Heart left ventricle (tissue), 16 donors: Measurements from ENCODE around the gene TMTC2. TPM values are rescaled to one million over a fixed set of nuclear protein-coding genes. Genes with fewer than 3 reads are reported as not detected.

ENCODE experiments used
- ATAC-seq, 4 donors: fragments of 200-7000 bp; cut with Tn5 transposase; one replicate each; pipeline ENCODE4 v1.9.1; 2020 to 2022; ENCODE audit warnings: moderate library complexity in 4 of 4, mild to moderate bottlenecking in 3 of 4, moderate number of reproducible peaks in 1 of 4
- DNase-seq, 5 donors: peaks; one replicate each; pipeline ENCODE4 v3.0.0-alpha.2; 2020
- H3K27ac ChIP-seq, 12 donors: fragments of 200-600 bp; sonication (generic) in 4 of 12; one replicate each; pipeline versions ENCODE4 v1.5.0 to v1.8.0; 2016 to 2022; ENCODE audit warnings: mild to moderate bottlenecking in 2 of 12
- H3K27me3 ChIP-seq, 9 donors: fragments of 200-600 bp; sonication (generic) in 2 of 9; one replicate each; pipeline versions ENCODE4 v1.5.1 to v1.8.0; 2016 to 2022; ENCODE audit warnings: mild to moderate bottlenecking in 3 of 9
- H3K36me3 ChIP-seq, 9 donors: fragments of 200-600 bp; sonication (generic) in 2 of 9; one replicate each; pipeline versions ENCODE4 v1.5.0 to v1.8.0; 2018 to 2022; ENCODE audit warnings: mild to moderate bottlenecking in 2 of 9
- H3K4me1 ChIP-seq, 12 donors: fragments of 200-600 bp; sonication (generic) in 4 of 12; one replicate each; pipeline versions ENCODE4 v1.5.0 to v1.8.0; 2016 to 2022; ENCODE audit warnings: mild to moderate bottlenecking in 3 of 12
- H3K4me3 ChIP-seq, 12 donors: fragments of 200-600 bp; sonication (generic) in 4 of 12; one replicate each; pipeline versions ENCODE4 v1.5.0 to v1.8.0; 2017 to 2022; ENCODE audit warnings: mild to moderate bottlenecking in 9 of 12, moderate library complexity in 4 of 12
- H3K9me3 ChIP-seq, 12 donors: fragments of 200-600 bp; sonication (generic) in 4 of 12; one replicate each; pipeline versions ENCODE4 v1.5.0 to v1.8.0; 2016 to 2022; ENCODE audit warnings: mild to moderate bottlenecking in 1 of 12
- POLR2A ChIP-seq, 2 donors: fragments of 450-650 bp; IDR thresholded peaks; one replicate each; pipeline ENCODE4 v1.6.1; 2017; ENCODE audit warnings: antibody characterized with exemption in 2 of 2, mild to moderate bottlenecking in 2 of 2, moderate library complexity in 2 of 2
- WGBS, 4 donors: extraction: QIAGEN DNeasy Blood & Tissue Kit in 2 of 4; methylation state at CpG; one replicate each; pipeline versions ENCODE4 v1.1.5 to v1.1.7; 2013 to 2018; 5-methylcytosine and 5-hydroxymethylcytosine counted together
- intact Hi-C, 10 donors: fragments of 100-400 bp; cut with DNase I; formaldehyde crosslinking; loops; one replicate each; pipeline versions ENCODE4 v1.11.1 to v1.14.2; 2022
- polyA plus RNA-seq, 2 donors: library from polyadenylated mRNA; stranded (reverse); fragments of 200-250 nt; gene quantifications; one replicate each; pipeline ENCODE4 v1.2.3, GENCODE V29; 2013
- total RNA-seq, 9 donors: library from RNA; depleted of rRNA in 2 of 9; stranded (reverse); fragments of >200 nt in 2 of 9; fragmentation: NEBNext Ultra II Directional in 3 of 9; extraction: Animal tissue kit (Norgen Biotek cat#: 25700) in 3 of 9; gene quantifications; one replicate each; pipeline versions ENCODE4 v1.1.0 to v1.2.4, GENCODE V29; 2016 to 2023
- TF ChIP-seq, protein P1 (sequence below), 12 donors: fragments of 200-600 bp; sonication (generic) in 4 of 12; IDR thresholded peaks; one replicate each; pipeline versions ENCODE4 v1.5.0 to v1.8.0; 2018 to 2022; ENCODE audit warnings: antibody characterized with exemption in 12 of 12, mild to moderate bottlenecking in 5 of 12
- donor health status: ischemic (EF 13 %, LVEDD 7.1; RV severe dilation, severe dysfunction).
- donor health status: healthy with polysubstance abuse.
- donor health status: DM: no; HTN: yes; CAD: no.
- donor health status: DM: no; HTN: no; CAD: no.
- donor health status: ischemic (EF 25% LVEDD 6.9; RV normal size, moderate dysfunction).
- donor health status: ischemic (EF 25% LVEDD 5.7; RV mildly dilated, moderate dysfunction).
- donor health status: healthy.
- donor health status: DM: yes; HTN: yes; CAD: no.
- donor health status: ischemic (EF 35%, LVEDD 5.7; RV mildly dilated, moderate dysfunction).
- donor health status: nonischemic (EF 11% LVEDD 7.7; RV severe dilation, severe dysfunction).
- donor health status: DM: yes; HTN: yes; CAD: no.
- donor health status: PGD.
- donor health status: ischemic (EF 29% LVEDD 5.4; RV normal size, mild dysfunction).
- donor health status: nonischemic (EF 23%, LVEDD 6.1; RV moderate dilation, normal function).

The TMTC2 gene
- total and polyA plus RNA-seq, 11 donors, result 1.1 to 5.7 (median 3.3) TPM

- Histone ChIP-seq H3K27ac (no peak overlapping the region), H3K4me3 (no peak overlapping the region), H3K36me3 (no peaks in the 10 kb centered on the region), H3K9me3 (no peaks in the 10 kb centered on the region), H3K4me1 (peaks cover 0 to 4% (median 0%) of the 10 kb centered on the region in 12 donors), H3K27me3 (no peaks in the 10 kb centered on the region)
- TF ChIP-seq, protein P1, sequence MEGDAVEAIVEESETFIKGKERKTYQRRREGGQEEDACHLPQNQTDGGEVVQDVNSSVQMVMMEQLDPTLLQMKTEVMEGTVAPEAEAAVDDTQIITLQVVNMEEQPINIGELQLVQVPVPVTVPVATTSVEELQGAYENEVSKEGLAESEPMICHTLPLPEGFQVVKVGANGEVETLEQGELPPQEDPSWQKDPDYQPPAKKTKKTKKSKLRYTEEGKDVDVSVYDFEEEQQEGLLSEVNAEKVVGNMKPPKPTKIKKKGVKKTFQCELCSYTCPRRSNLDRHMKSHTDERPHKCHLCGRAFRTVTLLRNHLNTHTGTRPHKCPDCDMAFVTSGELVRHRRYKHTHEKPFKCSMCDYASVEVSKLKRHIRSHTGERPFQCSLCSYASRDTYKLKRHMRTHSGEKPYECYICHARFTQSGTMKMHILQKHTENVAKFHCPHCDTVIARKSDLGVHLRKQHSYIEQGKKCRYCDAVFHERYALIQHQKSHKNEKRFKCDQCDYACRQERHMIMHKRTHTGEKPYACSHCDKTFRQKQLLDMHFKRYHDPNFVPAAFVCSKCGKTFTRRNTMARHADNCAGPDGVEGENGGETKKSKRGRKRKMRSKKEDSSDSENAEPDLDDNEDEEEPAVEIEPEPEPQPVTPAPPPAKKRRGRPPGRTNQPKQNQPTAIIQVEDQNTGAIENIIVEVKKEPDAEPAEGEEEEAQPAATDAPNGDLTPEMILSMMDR (IDR thresholded peaks at IDR 0.05), result no peak
- TF ChIP-seq POLR2A (IDR thresholded peaks at IDR 0.05), result no peak
- no peak for DNase-seq
- no peak for ATAC-seq
- intact Hi-C loops, result no loop called here
- WGBS, 4 donors, result 69 to 90% (median 77%) methylated on average over 4 of the region's 4 CpGs
These were observed 396.9 kb downstream of the TMTC2 start for GRCh38 chr12:83083616-83084015.

DNA sequence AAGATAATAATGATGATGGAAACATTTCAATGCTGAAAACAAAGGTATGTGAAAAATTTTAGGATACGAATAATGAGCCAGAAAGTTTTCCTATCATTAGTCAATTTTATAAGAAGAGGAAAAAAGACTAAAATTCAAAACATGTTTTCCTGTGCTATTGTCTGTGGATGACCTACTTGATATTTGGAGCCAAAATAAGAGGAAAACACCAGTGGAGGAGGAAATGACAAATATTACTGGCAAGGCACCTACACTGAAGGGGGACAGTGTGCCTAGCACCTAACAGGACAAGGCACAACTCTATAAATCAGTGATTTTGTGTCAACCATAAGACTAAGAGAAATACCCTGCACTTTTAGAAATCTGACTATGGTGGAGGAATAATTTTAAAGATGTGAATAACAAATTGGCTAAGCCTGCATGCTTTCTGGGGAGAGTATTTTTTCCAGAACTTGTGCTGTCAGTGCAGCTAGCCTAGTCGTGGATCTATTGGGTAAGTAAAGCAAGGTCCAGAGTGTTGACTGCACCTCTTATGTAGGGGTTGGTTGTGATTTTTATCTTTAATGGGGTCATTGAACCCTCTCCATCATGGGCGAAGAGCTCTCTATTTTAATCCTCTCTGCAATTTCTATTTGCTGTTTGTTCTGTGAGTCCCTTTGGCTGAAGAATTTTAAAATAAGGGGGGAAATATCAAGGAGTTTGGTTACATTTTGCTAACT is 398.0 kb downstream of the TMTC2 start:
- TF ChIP-seq, protein P1 (IDR thresholded peaks at IDR 0.05), result no peak
- TF ChIP-seq POLR2A (IDR thresholded peaks at IDR 0.05), result no peak
- Histone ChIP-seq H3K27me3 (no peaks in the 10 kb centered on the region), H3K36me3 (no peaks in the 10 kb centered on the region), H3K4me1 (peaks cover 0 to 4% (median 0%) of the 10 kb centered on the region in 12 donors), H3K4me3 (no peak overlapping the region), H3K27ac (no peak overlapping the region), H3K9me3 (no peaks in the 10 kb centered on the region)
- 75 to 78% (median 77%) methylated on average over 3 of the region's 3 CpGs for WGBS, 4 donors
- intact Hi-C loops, result no loop called here
- ATAC-seq (no peak), DNase-seq (no peak)

GRCh38 chr12:83086023-83086422 is 399.3 kb downstream of the TMTC2 start:
- Histone ChIP-seq H3K27ac (no peak overlapping the region), H3K27me3 (no peaks in the 10 kb centered on the region), H3K9me3 (no peaks in the 10 kb centered on the region), H3K4me1 (peaks cover 0 to 4% (median 0%) of the 10 kb centered on the region in 12 donors), H3K36me3 (no peaks in the 10 kb centered on the region), H3K4me3 (no peak overlapping the region)
- ATAC-seq (no peak), DNase-seq (no peak)
- intact Hi-C loops, result no loop called here
- 98% methylated on average over 10 of the region's 10 CpGs for WGBS, 4 donors
- no peak for TF ChIP-seq POLR2A (IDR thresholded peaks at IDR 0.05)
- TF ChIP-seq, protein P1 (IDR thresholded peaks at IDR 0.05), result no peak

DNA sequence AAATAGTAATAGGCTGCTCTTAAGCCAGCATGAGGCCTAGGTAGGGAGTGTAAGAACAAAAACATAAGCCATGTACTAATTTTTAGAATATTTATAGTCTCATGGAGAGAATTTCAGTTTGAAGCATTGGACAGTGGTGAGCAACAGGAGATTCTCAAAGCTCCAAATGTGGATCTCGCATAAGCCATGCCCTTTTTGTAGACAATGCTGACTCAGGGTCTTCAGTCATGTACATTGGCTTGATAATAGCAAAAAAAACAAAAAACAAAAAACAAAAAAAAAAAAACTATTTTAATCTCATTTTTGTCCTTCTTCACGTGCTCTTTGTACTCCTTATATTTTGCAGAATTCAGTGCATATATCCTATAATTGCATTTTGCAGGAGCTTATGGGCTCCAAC is 402.9 kb downstream of the TMTC2 start:
- 90 to 97% (median 96%) methylated on average over 2 of the region's 2 CpGs for WGBS, 4 donors
- no peaks in the 10 kb centered on the region for H3K36me3 ChIP-seq
- no peaks in the 10 kb centered on the region for H3K27me3 ChIP-seq
- H3K4me1 ChIP-seq, result peaks cover 0 to 4% (median 0%) of the 10 kb centered on the region in 12 donors
- ATAC-seq (no peak), DNase-seq (no peak)
- intact Hi-C loops, result no loop called here
- H3K4me3 ChIP-seq, result no peak overlapping the region
- H3K9me3 ChIP-seq, result no peaks in the 10 kb centered on the region
- TF ChIP-seq, protein P1 (IDR thresholded peaks at IDR 0.05), result no peak
- TF ChIP-seq POLR2A (IDR thresholded peaks at IDR 0.05), result no peak
- no peak overlapping the region for H3K27ac ChIP-seq
